Right lobe of liver (tissue), 4 donors: ENCODE data around the gene MEF2C.

Experiments used
- CTCF ChIP-seq, 4 donors: fragments of 200-600 bp in 3 of 4; fragments of 450-650 bp in 1 of 4; IDR thresholded peaks; one replicate each; pipeline versions ENCODE4 v1.5.1 to v1.8.0; 2016 to 2022; ENCODE audit warnings: antibody characterized with exemption in 4 of 4, mild to moderate bottlenecking in 2 of 4
- POLR2A ChIP-seq: fragments of 450-650 bp; IDR thresholded peaks from one replicate; pipeline ENCODE4 v1.6.1; 2017; ENCODE audit warnings: antibody characterized with exemption, mild to moderate bottlenecking
- donor health status: DM: no; HTN: no; CAD: no.
- donor health status: DM: no; HTN: no; CAD: no.
- donor health status: DM: no; HTN: yes; CAD: no.

GRCh38 chr5:88685591-88686541 is 197.1 kb downstream of the MEF2C start:
- TF ChIP-seq CTCF (IDR thresholded peaks at IDR 0.05) (no peak), POLR2A (no peak)
